NCI-H226 (cell line): ENCODE results near the gene ITGAL.
A peak's percentile ranks its signal among the peaks of the same experiment; 100 is the strongest.
"Not testable (repeated sequence)": the region's sequence is repeated elsewhere in the genome, so short reads cannot be mapped to it uniquely, and the experiment has no call there.

Source experiments
- DNase-seq: peaks from one replicate; pipeline ENCODE4 v3.0.0-alpha.2; 2015

Gene ITGAL

GRCh38 chr16:30526823-30527634 lies 54.5 kb downstream of the ITGAL start:
- peak; percentile 98 for DNase-seq

GRCh38 chr16:30527635-30528178 lies 55.2 kb downstream of the ITGAL start:
- no peak for DNase-seq

- DNase-seq: no peak
Measured at GRCh38 chr16:30528799-30529457, 56.4 kb downstream of the ITGAL start.

GRCh38 chr16:30530163-30531037 lies 57.9 kb downstream of the ITGAL start:
- no peak for DNase-seq

- DNase-seq: no peak
Measured at GRCh38 chr16:30532285-30533145, 60.0 kb downstream of the ITGAL start.

- DNase-seq: no peak
Measured at GRCh38 chr16:30533146-30533522, 60.6 kb downstream of the ITGAL start.

- DNase-seq: no peak
Measured at GRCh38 chr16:30533748-30534367, 61.3 kb downstream of the ITGAL start.

GRCh38 chr16:30534368-30535105 lies 62.0 kb downstream of the ITGAL start, which contains the start of gene ZNF747:
TSS of gene ZNF747 (minus strand) at chr16:30534858. CDS start at chr16:30534679, 179 bp downstream.
- peak; percentile 84 for DNase-seq

GRCh38 chr16:30535106-30535776 lies 62.7 kb downstream of the ITGAL start:
- no peak for DNase-seq

- DNase-seq: peak; percentile 24
Measured at GRCh38 chr16:30535777-30536190, 63.2 kb downstream of the ITGAL start.

- not testable (repeated sequence) for DNase-seq
Measured at GRCh38 chr16:30536391-30537024, 64.0 kb downstream of the ITGAL start.

GRCh38 chr16:30539000-30539964 lies 66.7 kb downstream of the ITGAL start:
- DNase-seq: no peak

- DNase-seq: not testable (repeated sequence)
Measured at GRCh38 chr16:30539986-30540526, 67.5 kb downstream of the ITGAL start.

GRCh38 chr16:30540916-30541464 lies 68.4 kb downstream of the ITGAL start:
- not testable (repeated sequence) for DNase-seq

GRCh38 chr16:30541502-30542329 lies 69.2 kb downstream of the ITGAL start:
- no peak for DNase-seq

GRCh38 chr16:30543067-30543466 lies 70.5 kb downstream of the ITGAL start:
- no peak for DNase-seq

GRCh38 chr16:30546115-30546514 lies 73.6 kb downstream of the ITGAL start:
- DNase-seq: no peak
